ENCODE data around the gene SH3BGRL2. TPM values are rescaled to one million over a fixed set of nuclear protein-coding genes. Genes with fewer than 3 reads are reported as not detected.

The SH3BGRL2 gene
- total RNA-seq, 1 experiment from 2014 or later, result 7.1 TPM

DNA sequence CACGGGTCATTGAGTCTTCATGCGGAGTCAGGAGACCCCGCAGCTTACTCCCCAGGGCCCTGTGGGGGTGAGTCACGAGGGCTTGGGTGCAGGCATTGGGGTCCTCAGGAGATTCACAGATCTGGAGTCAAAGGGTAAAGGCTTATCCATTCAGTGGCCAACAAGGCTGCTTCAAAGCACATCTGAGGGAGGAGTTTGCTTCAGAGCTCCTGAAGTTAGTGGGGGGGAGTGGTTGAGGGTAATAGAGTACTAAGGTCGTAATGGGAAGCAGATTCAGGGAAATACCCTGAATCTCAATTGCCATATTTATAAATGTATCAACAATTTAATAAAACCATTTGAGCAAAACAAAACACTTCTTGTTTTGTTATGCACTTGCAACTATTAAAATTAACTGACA lies 37.3 kb downstream of the SH3BGRL2 start:
- no TSS peak for BruUV-seq (replicated peaks)
- Mint-ChIP-seq H3K9me3 (ENCODE audit: unreplicated experiment) (no peaks in the 10 kb centered on the region), H3K27ac (ENCODE audit: low read depth, unreplicated experiment) (no peak overlapping the region), H3K27me3 (ENCODE audit: insufficient read depth, unreplicated experiment) (no peaks in the 10 kb centered on the region), H3K36me3 (ENCODE audit: insufficient read depth, unreplicated experiment) (peaks cover under 1% of the 10 kb centered on the region), H3K4me1 (ENCODE audit: insufficient read depth, unreplicated experiment) (peaks cover 17% of the 10 kb centered on the region), H3K4me3 (ENCODE audit: unreplicated experiment) (no peak overlapping the region)
- no peak for DNase-seq (ENCODE audit: unreplicated experiment)
- intact Hi-C loops (cut with micrococcal nuclease), result no loop called here
- POLR2A ChIA-PET, result no interaction called here
- CTCF ChIA-PET, result interaction anchor here (0.7 kb wide), 2 partner anchors 64 to 201 kb away, joined by 3 to 4 read pairs; no protein-coding TSS in a partner anchor
- TF ChIP-seq, protein P1, sequence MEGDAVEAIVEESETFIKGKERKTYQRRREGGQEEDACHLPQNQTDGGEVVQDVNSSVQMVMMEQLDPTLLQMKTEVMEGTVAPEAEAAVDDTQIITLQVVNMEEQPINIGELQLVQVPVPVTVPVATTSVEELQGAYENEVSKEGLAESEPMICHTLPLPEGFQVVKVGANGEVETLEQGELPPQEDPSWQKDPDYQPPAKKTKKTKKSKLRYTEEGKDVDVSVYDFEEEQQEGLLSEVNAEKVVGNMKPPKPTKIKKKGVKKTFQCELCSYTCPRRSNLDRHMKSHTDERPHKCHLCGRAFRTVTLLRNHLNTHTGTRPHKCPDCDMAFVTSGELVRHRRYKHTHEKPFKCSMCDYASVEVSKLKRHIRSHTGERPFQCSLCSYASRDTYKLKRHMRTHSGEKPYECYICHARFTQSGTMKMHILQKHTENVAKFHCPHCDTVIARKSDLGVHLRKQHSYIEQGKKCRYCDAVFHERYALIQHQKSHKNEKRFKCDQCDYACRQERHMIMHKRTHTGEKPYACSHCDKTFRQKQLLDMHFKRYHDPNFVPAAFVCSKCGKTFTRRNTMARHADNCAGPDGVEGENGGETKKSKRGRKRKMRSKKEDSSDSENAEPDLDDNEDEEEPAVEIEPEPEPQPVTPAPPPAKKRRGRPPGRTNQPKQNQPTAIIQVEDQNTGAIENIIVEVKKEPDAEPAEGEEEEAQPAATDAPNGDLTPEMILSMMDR (IDR thresholded peaks at IDR 0.05; ENCODE audit: unreplicated experiment), result no peak

DNA sequence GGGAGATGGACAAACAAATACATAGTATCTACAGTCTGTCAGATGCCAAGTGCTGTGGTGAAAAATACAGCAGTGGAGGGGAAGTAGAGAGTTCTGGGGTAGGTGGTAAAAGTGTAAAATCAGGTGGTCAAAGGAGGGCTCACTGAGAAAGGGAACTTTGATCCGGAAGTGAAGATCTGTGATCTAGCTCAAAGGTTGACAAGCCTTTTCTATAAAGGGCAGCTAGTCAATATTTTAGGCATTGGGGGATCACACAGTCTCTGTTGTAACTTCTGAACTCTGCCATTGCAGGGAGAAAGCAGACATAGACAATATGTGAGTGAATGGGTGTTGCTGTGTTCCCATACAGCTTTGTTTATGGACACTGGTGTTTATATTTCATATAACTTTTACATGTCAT lies 38.6 kb downstream of the SH3BGRL2 start:
- H3K4me3 Mint-ChIP-seq (ENCODE audit: unreplicated experiment), result no peak overlapping the region
- CTCF ChIA-PET, result interaction anchor here (0.7 to 1.4 kb wide), 2 partner anchors 102 to 115 kb away, joined by 3 read pairs; no protein-coding TSS in a partner anchor
- H3K36me3 Mint-ChIP-seq (ENCODE audit: insufficient read depth, unreplicated experiment), result no peaks in the 10 kb centered on the region
- peaks cover 17% of the 10 kb centered on the region for H3K4me1 Mint-ChIP-seq (ENCODE audit: insufficient read depth, unreplicated experiment)
- no peaks in the 10 kb centered on the region for H3K9me3 Mint-ChIP-seq (ENCODE audit: unreplicated experiment)
- BruUV-seq (replicated peaks), result no TSS peak
- POLR2A ChIA-PET, result interaction anchor here (1.2 to 1.4 kb wide), 2 partner anchors 125 to 624 kb away, joined by 3 to 4 read pairs; no protein-coding TSS in a partner anchor
- H3K27ac Mint-ChIP-seq (ENCODE audit: low read depth, unreplicated experiment), result no peak overlapping the region
- TF ChIP-seq, protein P1 (IDR thresholded peaks at IDR 0.05; ENCODE audit: unreplicated experiment), result no peak
- DNase-seq (ENCODE audit: unreplicated experiment), result no peak
- intact Hi-C loops (cut with micrococcal nuclease), result no loop called here
- no peaks in the 10 kb centered on the region for H3K27me3 Mint-ChIP-seq (ENCODE audit: insufficient read depth, unreplicated experiment)

DNA sequence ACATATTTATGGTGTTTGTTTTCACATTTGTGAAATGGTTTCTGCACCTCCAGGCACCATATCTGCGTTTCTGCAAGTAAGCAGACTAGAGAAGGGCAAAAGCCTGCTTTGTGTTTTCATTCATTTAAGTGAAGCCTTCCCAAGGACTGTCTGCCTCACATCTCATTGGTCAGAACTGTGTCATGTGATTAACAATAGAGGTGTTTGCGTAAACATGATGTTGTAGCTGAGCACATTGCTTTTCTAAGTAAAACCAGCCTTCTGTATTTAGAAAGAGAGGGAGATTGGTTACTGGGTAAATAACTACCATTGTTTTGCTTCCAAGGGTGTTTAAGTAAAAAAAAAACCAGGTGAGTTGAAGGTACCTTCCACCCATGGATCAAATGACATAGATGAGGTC lies 39.7 kb downstream of the SH3BGRL2 start:
- H3K9me3 Mint-ChIP-seq (ENCODE audit: unreplicated experiment), result no peaks in the 10 kb centered on the region
- H3K4me1 Mint-ChIP-seq (ENCODE audit: insufficient read depth, unreplicated experiment), result peaks cover 17% of the 10 kb centered on the region
- intact Hi-C loops (cut with micrococcal nuclease), result no loop called here
- H3K27ac Mint-ChIP-seq (ENCODE audit: low read depth, unreplicated experiment), result no peak overlapping the region
- CTCF ChIA-PET, result interaction anchor here (0.6 to 1.4 kb wide), 3 partner anchors 109 to 539 kb away, joined by 3 read pairs; no protein-coding TSS in a partner anchor
- no peak for DNase-seq (ENCODE audit: unreplicated experiment)
- BruUV-seq (replicated peaks), result no TSS peak
- POLR2A ChIA-PET, result interaction anchor here (0.6 to 1.4 kb wide), 3 partner anchors 73 to 625 kb away, joined by 3 to 4 read pairs (median 3); no protein-coding TSS in a partner anchor
- H3K36me3 Mint-ChIP-seq (ENCODE audit: insufficient read depth, unreplicated experiment), result no peaks in the 10 kb centered on the region
- H3K4me3 Mint-ChIP-seq (ENCODE audit: unreplicated experiment), result no peak overlapping the region
- H3K27me3 Mint-ChIP-seq (ENCODE audit: insufficient read depth, unreplicated experiment), result no peaks in the 10 kb centered on the region
- TF ChIP-seq, protein P1 (IDR thresholded peaks at IDR 0.05; ENCODE audit: unreplicated experiment), result no peak

DNA sequence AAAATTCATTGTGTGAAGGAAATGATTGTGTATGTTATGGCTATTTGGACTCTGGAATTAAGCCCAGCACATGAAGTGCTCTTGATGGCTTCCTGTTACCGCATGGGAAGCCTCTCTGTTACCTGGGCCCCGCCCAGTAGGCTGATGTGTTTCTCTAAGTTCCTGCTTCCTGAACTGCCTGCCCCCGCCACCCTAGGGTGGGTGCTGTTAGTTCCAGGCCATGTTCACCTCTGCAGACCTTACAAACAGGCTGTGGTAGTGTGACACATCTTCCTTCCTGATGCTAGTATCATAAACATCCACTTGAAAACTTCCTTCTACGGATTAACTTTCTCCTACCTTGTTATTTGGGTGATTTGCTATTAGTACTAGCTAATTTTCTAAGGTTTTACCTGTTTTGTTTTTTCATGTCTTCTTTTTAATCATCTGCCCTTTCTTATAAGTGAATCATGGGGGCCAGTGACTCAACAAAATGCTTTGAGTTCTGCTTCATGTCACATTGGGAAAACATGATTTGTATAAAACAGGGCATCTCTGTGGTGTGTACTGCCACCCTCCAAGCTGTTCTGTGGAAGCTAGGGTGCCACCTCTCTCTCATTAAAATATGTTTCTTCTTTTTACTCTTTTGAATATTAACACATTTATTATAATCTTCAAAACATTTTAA lies 40.6 kb downstream of the SH3BGRL2 start:
- Mint-ChIP-seq H3K36me3 (ENCODE audit: insufficient read depth, unreplicated experiment) (no peaks in the 10 kb centered on the region), H3K4me1 (ENCODE audit: insufficient read depth, unreplicated experiment) (peaks cover 17% of the 10 kb centered on the region), H3K9me3 (ENCODE audit: unreplicated experiment) (no peaks in the 10 kb centered on the region), H3K4me3 (ENCODE audit: unreplicated experiment) (no peak overlapping the region), H3K27ac (ENCODE audit: low read depth, unreplicated experiment) (peak overlapping the region; percentile 90), H3K27me3 (ENCODE audit: insufficient read depth, unreplicated experiment) (no peaks in the 10 kb centered on the region)
- TF ChIP-seq, protein P1 (IDR thresholded peaks at IDR 0.05; ENCODE audit: unreplicated experiment), result no peak
- CTCF ChIA-PET, result interaction anchor here (0.6 to 1.9 kb wide), 19 partner anchors 8 to 600 kb away, joined by 3 to 14 read pairs (median 3); no protein-coding TSS in a partner anchor
- DNase-seq (ENCODE audit: unreplicated experiment), result peak; percentile 47
- POLR2A ChIA-PET, result interaction anchor here (1.2 to 1.4 kb wide), 4 partner anchors 23 to 134 kb away, joined by 3 to 9 read pairs (median 3); partner anchors contain the start of genes LCA5 and SH3BGRL2
- intact Hi-C loops (cut with micrococcal nuclease), result loop anchor here (1.0 to 2.0 kb wide), 2 partner anchors 101 to 593 kb away; partner anchors contain the start of gene PHIP
- no TSS peak for BruUV-seq (replicated peaks)

Measured in MCF 10A (cell line).